Measurements from ENCODE around the gene SHBG. TPM values are rescaled to one million over a fixed set of nuclear protein-coding genes. Genes with fewer than 3 reads are reported as not detected.
"Not testable (repeated sequence)": the region's sequence is repeated elsewhere in the genome, so short reads cannot be mapped to it uniquely, and the experiment has no call there.

Gene SHBG
- total RNA-seq, 1 experiment from 2014 or later, result 0.35 TPM

GRCh38 chr17:7590743-7591142, 39.2 kb upstream of the SHBG start:
- Mint-ChIP-seq H3K27ac (ENCODE audit: low read depth, unreplicated experiment) (peak overlapping the region; percentile 78), H3K9me3 (ENCODE audit: unreplicated experiment) (no peaks in the 10 kb centered on the region), H3K4me1 (ENCODE audit: insufficient read depth, unreplicated experiment) (peaks cover 37% of the 10 kb centered on the region), H3K36me3 (ENCODE audit: insufficient read depth, unreplicated experiment) (peaks cover 58% of the 10 kb centered on the region), H3K27me3 (ENCODE audit: insufficient read depth, unreplicated experiment) (no peaks in the 10 kb centered on the region), H3K4me3 (ENCODE audit: unreplicated experiment) (peak overlapping the region; percentile 76)
- ChIA-PET CTCF (interaction anchor here (0.6 to 4.4 kb wide), 8 partner anchors 11 to 266 kb away, joined by 3 to 59 read pairs (median 4); partner anchors contain the start of genes CD68 and FXR2), POLR2A (interaction anchor here (0.5 to 14.9 kb wide), 11 partner anchors 15 to 155 kb away, joined by 3 to 303 read pairs (median 21); partner anchors contain the start of genes CD68, FXR2, POLR2A and SAT2)
- DNase-seq (ENCODE audit: unreplicated experiment), result peak; percentile 65
- no TSS peak for BruUV-seq (replicated peaks)
- intact Hi-C loops (cut with micrococcal nuclease), result loop anchor here (2.0 kb wide), 1 partner anchor 24 kb away; the partner anchor contains the start of gene FXR2
- TF ChIP-seq CTCF (IDR thresholded peaks at IDR 0.05; ENCODE audit: unreplicated experiment), result no peak

GRCh38 chr17:7591596-7591995, 38.3 kb upstream of the SHBG start:
- intact Hi-C loops (cut with micrococcal nuclease), result loop anchor here (2.0 kb wide), 1 partner anchor 23 kb away; the partner anchor contains the start of gene FXR2
- no peak for DNase-seq (ENCODE audit: unreplicated experiment)
- CTCF ChIA-PET, result interaction anchor here (0.5 to 1.3 kb wide), 5 partner anchors 21 to 1158 kb away, joined by 3 to 6 read pairs (median 4); partner anchors contain the start of gene WRAP53

GRCh38 chr17:7592422-7593021, 37.4 kb upstream of the SHBG start:
- BruUV-seq (replicated peaks), result no TSS peak
- CTCF ChIA-PET, result interaction anchor here (1.3 kb wide), 1 partner anchor 96 kb away, joined by 4 read pairs; the partner anchor contains the start of gene WRAP53
- no peak for DNase-seq (ENCODE audit: unreplicated experiment)
- no peak overlapping the region for H3K27ac Mint-ChIP-seq (ENCODE audit: low read depth, unreplicated experiment)
- no peaks in the 10 kb centered on the region for H3K9me3 Mint-ChIP-seq (ENCODE audit: unreplicated experiment)
- POLR2A ChIA-PET, result interaction anchor here (6.8 to 14.9 kb wide), 4 partner anchors 17 to 93 kb away, joined by 51 to 303 read pairs (median 250); partner anchors contain the start of genes CD68, FXR2, SAT2 and TP53
- no peaks in the 10 kb centered on the region for H3K27me3 Mint-ChIP-seq (ENCODE audit: insufficient read depth, unreplicated experiment)
- no peak overlapping the region for H3K4me3 Mint-ChIP-seq (ENCODE audit: unreplicated experiment)
- intact Hi-C loops (cut with micrococcal nuclease), result no loop called here
- peaks cover 26% of the 10 kb centered on the region for H3K4me1 Mint-ChIP-seq (ENCODE audit: insufficient read depth, unreplicated experiment)
- TF ChIP-seq CTCF (IDR thresholded peaks at IDR 0.05; ENCODE audit: unreplicated experiment), result no peak
- peaks cover 66% of the 10 kb centered on the region for H3K36me3 Mint-ChIP-seq (ENCODE audit: insufficient read depth, unreplicated experiment)

More at GRCh38 chr17:7591596-7591995, 38.3 kb upstream of the SHBG start:
- Mint-ChIP-seq H3K4me3 (ENCODE audit: unreplicated experiment) (no peak overlapping the region), H3K9me3 (ENCODE audit: unreplicated experiment) (no peaks in the 10 kb centered on the region), H3K4me1 (ENCODE audit: insufficient read depth, unreplicated experiment) (peaks cover 35% of the 10 kb centered on the region), H3K36me3 (ENCODE audit: insufficient read depth, unreplicated experiment) (peaks cover 63% of the 10 kb centered on the region), H3K27ac (ENCODE audit: low read depth, unreplicated experiment) (peak overlapping the region; percentile 78), H3K27me3 (ENCODE audit: insufficient read depth, unreplicated experiment) (no peaks in the 10 kb centered on the region)
- TF ChIP-seq CTCF (IDR thresholded peaks at IDR 0.05; ENCODE audit: unreplicated experiment), result no peak
- BruUV-seq (replicated peaks), result no TSS peak
- POLR2A ChIA-PET, result interaction anchor here (0.8 to 14.9 kb wide), 6 partner anchors 16 to 108 kb away, joined by 4 to 303 read pairs (median 128); partner anchors contain the start of genes CD68, FXR2, POLR2A and SAT2

- no peaks in the 10 kb centered on the region for H3K27me3 Mint-ChIP-seq (ENCODE audit: insufficient read depth, unreplicated experiment)
- no peak overlapping the region for H3K27ac Mint-ChIP-seq (ENCODE audit: low read depth, unreplicated experiment)
- ChIA-PET POLR2A (interaction anchor here (11.2 to 14.9 kb wide), 2 partner anchors 18 kb away, joined by 206 to 294 read pairs; partner anchors contain the start of genes CD68 and FXR2), CTCF (interaction anchor here (0.6 to 1.3 kb wide), 3 partner anchors 21 to 131 kb away, joined by 3 read pairs; no protein-coding TSS in a partner anchor)
- no peak for TF ChIP-seq CTCF (IDR thresholded peaks at IDR 0.05; ENCODE audit: unreplicated experiment)
- intact Hi-C loops (cut with micrococcal nuclease), result no loop called here
- H3K4me3 Mint-ChIP-seq (ENCODE audit: unreplicated experiment), result no peak overlapping the region
- no peaks in the 10 kb centered on the region for H3K9me3 Mint-ChIP-seq (ENCODE audit: unreplicated experiment)
- H3K4me1 Mint-ChIP-seq (ENCODE audit: insufficient read depth, unreplicated experiment), result peaks cover 18% of the 10 kb centered on the region
- peaks cover 73% of the 10 kb centered on the region for H3K36me3 Mint-ChIP-seq (ENCODE audit: insufficient read depth, unreplicated experiment)
- no TSS peak for BruUV-seq (replicated peaks)
- DNase-seq (ENCODE audit: unreplicated experiment), result no peak
Observed at GRCh38 chr17:7593296-7593695, 36.6 kb upstream of the SHBG start.

- H3K27ac Mint-ChIP-seq (ENCODE audit: low read depth, unreplicated experiment); H3K27me3 Mint-ChIP-seq (ENCODE audit: insufficient read depth, unreplicated experiment); H3K9me3 Mint-ChIP-seq (ENCODE audit: unreplicated experiment); H3K4me1 Mint-ChIP-seq (ENCODE audit: insufficient read depth, unreplicated experiment); BruUV-seq (replicated peaks); intact Hi-C loops (cut with micrococcal nuclease); POLR2A ChIA-PET; H3K4me3 Mint-ChIP-seq (ENCODE audit: unreplicated experiment); DNase-seq (ENCODE audit: unreplicated experiment): not testable (repeated sequence)
- H3K36me3 Mint-ChIP-seq (ENCODE audit: insufficient read depth, unreplicated experiment), result peaks cover 98% of the 10 kb centered on the region
- CTCF ChIA-PET, result interaction anchor here (0.6 kb wide), 1 partner anchor 8 kb away, joined by 3 read pairs; no protein-coding TSS in a partner anchor
Observed at GRCh38 chr17:7597561-7597960, 32.4 kb upstream of the SHBG start.

Data from MCF 10A (cell line).